22Rv1 (cell line): ENCODE data around the gene DRC1.

ENCODE experiments used
- H3K27ac ChIP-seq: fragments of 450-650 bp; 2 replicates; pipeline ENCODE4 v1.5.1; 2017
- CTCF ChIP-seq: fragments of 450-650 bp; IDR thresholded peaks from 2 replicates; pipeline ENCODE4 v1.5.1; 2017; ENCODE audit warnings: mild to moderate bottlenecking
- ZFX ChIP-seq: fragments of 450-650 bp; IDR thresholded peaks from 2 replicates; pipeline ENCODE4 v1.6.1; 2017; ENCODE audit warnings: antibody characterized with exemption, borderline replicate concordance

DRC1 gene

GRCh38 chr2:26459991-26460612 is 58.4 kb downstream of the DRC1 start:
- TF ChIP-seq CTCF (peak; percentile 43), ZFX (no peak)
- no peak overlapping the region for H3K27ac ChIP-seq

GRCh38 chr2:26460613-26461031 is 58.9 kb downstream of the DRC1 start:
- H3K27ac ChIP-seq, result no peak overlapping the region
- peak; percentile 13; the same call in 1 of the 2 replicates for TF ChIP-seq CTCF
- TF ChIP-seq ZFX, result no peak

GRCh38 chr2:26461601-26462023 is 59.9 kb downstream of the DRC1 start:
- TF ChIP-seq CTCF (no peak), ZFX (no peak)
- H3K27ac ChIP-seq, result no peak overlapping the region

GRCh38 chr2:26462100-26462499 is 60.4 kb downstream of the DRC1 start:
- H3K27ac ChIP-seq, result no peak overlapping the region
- TF ChIP-seq ZFX (no peak), CTCF (no peak)

GRCh38 chr2:26462511-26463243 is 61.0 kb downstream of the DRC1 start:
- H3K27ac ChIP-seq, result no peak overlapping the region
- TF ChIP-seq ZFX, result no peak
- peak; percentile 74 for TF ChIP-seq CTCF

- TF ChIP-seq ZFX, result no peak
- TF ChIP-seq CTCF, result no peak
- H3K27ac ChIP-seq, result no peak overlapping the region
Observed at GRCh38 chr2:26463244-26464192, 61.8 kb downstream of the DRC1 start.
